Activated naive CD8-positive, alpha-beta T cell treated with anti-CD3 and anti-CD28 coated beads, Interleukin-2, amount 50 U/mL, for 24 hours (primary cell): ENCODE results near the gene ABHD12B.
A peak's percentile ranks its signal among the peaks of the same experiment; 100 is the strongest.
"Not testable (repeated sequence)": the region's sequence is repeated elsewhere in the genome, so short reads cannot be mapped to it uniquely, and the experiment has no call there.

Source experiments
- ATAC-seq: fragments of 150-1000 bp; cut with Tn5 transposase; one replicate; pipeline ENCODE4 v1.10.0; 2021
- DNase-seq: peaks from one replicate; pipeline ENCODE4 v3.0.0; 2021
- H3K27ac Mint-ChIP-seq: one replicate; pipeline ENCODE4 v1.8.0; 2021; ENCODE audit warnings: mild to moderate bottlenecking, mixed read lengths
- H3K27me3 Mint-ChIP-seq: one replicate; pipeline ENCODE4 v1.8.0; 2021; ENCODE audit warnings: mixed read lengths
- H3K36me3 Mint-ChIP-seq: one replicate; pipeline ENCODE4 v1.8.0; 2021; ENCODE audit warnings: low read depth, mixed read lengths
- H3K4me1 Mint-ChIP-seq: one replicate; pipeline ENCODE4 v1.8.0; 2021; ENCODE audit warnings: mixed read lengths
- H3K4me3 Mint-ChIP-seq: one replicate; pipeline ENCODE4 v1.8.0; 2021; ENCODE audit warnings: mild to moderate bottlenecking, moderate library complexity, mixed read lengths
- H3K9me3 Mint-ChIP-seq: one replicate; pipeline ENCODE4 v1.8.0; 2021; ENCODE audit warnings: mixed read lengths

Gene ABHD12B

DNA sequence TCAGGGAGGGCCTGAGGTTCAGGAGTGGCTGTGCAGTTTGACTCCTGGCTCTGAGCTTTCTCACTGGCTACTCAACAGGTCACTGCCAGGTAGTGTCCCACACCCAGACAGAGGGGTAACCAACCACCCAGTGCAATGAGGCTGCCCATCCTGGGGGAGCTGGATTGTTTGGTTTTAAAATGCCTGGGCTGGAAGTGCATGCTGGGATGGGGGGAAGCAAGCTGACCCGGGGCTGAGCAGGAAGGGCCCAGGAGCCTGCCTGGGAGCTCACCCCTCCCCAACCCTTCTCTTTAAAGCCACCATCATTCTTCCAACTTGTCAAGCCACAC, 12.6 kb upstream of the ABHD12B start:
- no peaks in the 10 kb centered on the region for H3K9me3 Mint-ChIP-seq
- no peaks in the 10 kb centered on the region for H3K36me3 Mint-ChIP-seq
- DNase-seq = no peak
- no peak overlapping the region for H3K27ac Mint-ChIP-seq
- no peaks in the 10 kb centered on the region for H3K27me3 Mint-ChIP-seq
- ATAC-seq = peak; percentile 15
- peak overlapping the region; percentile 81 for H3K4me3 Mint-ChIP-seq
- peaks cover 12% of the 10 kb centered on the region for H3K4me1 Mint-ChIP-seq

DNA sequence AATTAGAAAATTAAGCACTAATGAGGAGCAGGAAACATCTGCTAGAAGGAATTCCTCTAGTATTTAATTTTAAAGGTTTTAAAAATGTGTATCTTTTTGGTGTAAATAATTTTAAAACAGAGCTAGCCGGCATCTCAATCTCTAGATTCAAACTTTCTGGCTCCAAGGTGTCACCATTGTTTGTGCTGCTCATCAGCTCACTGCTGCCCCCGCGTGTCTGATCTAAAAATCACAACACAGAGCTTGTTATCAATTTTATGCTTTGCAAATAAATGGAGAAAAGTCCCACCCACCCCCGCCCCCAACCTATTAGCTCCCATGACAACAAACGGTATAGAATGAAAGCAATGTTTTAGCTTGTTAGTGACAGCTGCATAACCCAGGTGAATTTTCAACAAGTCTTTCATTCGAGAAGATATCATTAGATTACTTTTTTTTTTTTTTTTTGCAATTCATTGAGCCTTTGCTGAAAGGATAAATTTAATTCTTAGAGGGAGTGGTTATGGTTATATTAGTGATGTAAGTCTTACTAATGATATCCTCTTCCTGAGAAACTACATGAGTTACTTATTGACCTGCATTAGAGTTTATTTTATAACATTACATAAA, 11.3 kb upstream of the ABHD12B start:
- Mint-ChIP-seq H3K9me3 (no peaks in the 10 kb centered on the region), H3K36me3 (no peaks in the 10 kb centered on the region), H3K4me1 (peaks cover 12% of the 10 kb centered on the region), H3K4me3 (peak overlapping the region; percentile 81), H3K27me3 (no peaks in the 10 kb centered on the region), H3K27ac (peak overlapping the region; percentile 46)
- peak; percentile 89 for DNase-seq
- peak; percentile 58 for ATAC-seq

- H3K4me3 Mint-ChIP-seq = no peak overlapping the region
- H3K36me3 Mint-ChIP-seq = no peaks in the 10 kb centered on the region
- peaks cover 12% of the 10 kb centered on the region for H3K4me1 Mint-ChIP-seq
- peaks cover 3% of the 10 kb centered on the region for H3K27me3 Mint-ChIP-seq
- ATAC-seq (no peak), DNase-seq (no peak)
- H3K27ac Mint-ChIP-seq = no peak overlapping the region
- H3K9me3 Mint-ChIP-seq = no peaks in the 10 kb centered on the region
Measured at GRCh38 chr14:50862036-50862570, 9.8 kb upstream of the ABHD12B start.

GRCh38 chr14:50864237-50864636, 7.6 kb upstream of the ABHD12B start:
- H3K27ac Mint-ChIP-seq = no peak overlapping the region
- no peaks in the 10 kb centered on the region for H3K36me3 Mint-ChIP-seq
- H3K4me1 Mint-ChIP-seq = peaks cover 9% of the 10 kb centered on the region
- no peak for DNase-seq
- ATAC-seq = no peak
- H3K4me3 Mint-ChIP-seq = no peak overlapping the region
- no peaks in the 10 kb centered on the region for H3K9me3 Mint-ChIP-seq
- H3K27me3 Mint-ChIP-seq = peaks cover 13% of the 10 kb centered on the region

DNA sequence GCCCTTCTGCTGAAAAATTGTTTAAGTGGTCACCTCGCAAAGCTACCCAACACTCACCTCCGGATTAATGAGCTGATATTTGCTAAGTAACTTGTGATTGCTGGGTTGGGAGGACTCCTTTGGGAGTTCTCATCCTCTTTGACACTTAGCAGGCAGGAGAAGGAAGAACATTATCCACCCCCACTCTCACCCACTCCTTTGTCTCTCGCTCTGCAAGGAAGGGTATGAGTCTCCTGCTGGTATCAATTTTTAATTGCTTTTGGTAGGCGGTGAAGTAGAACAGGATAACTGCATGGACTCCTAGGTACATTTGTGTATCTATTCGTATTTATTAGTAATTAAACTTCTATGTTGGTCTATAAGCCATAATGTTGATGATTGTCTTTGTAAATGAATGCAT, 6.9 kb upstream of the ABHD12B start:
- ATAC-seq (no peak), DNase-seq (no peak)
- Mint-ChIP-seq H3K36me3 (no peaks in the 10 kb centered on the region), H3K27me3 (peaks cover 20% of the 10 kb centered on the region), H3K4me1 (peaks cover 6% of the 10 kb centered on the region), H3K4me3 (no peak overlapping the region), H3K27ac (no peak overlapping the region), H3K9me3 (no peaks in the 10 kb centered on the region)

- Mint-ChIP-seq H3K27ac (no peak overlapping the region), H3K27me3 (peaks cover 26% of the 10 kb centered on the region), H3K36me3 (no peaks in the 10 kb centered on the region), H3K4me3 (no peak overlapping the region), H3K9me3 (no peaks in the 10 kb centered on the region), H3K4me1 (no peaks in the 10 kb centered on the region)
- ATAC-seq (no peak), DNase-seq (no peak)
Measured at GRCh38 chr14:50865391-50866076, 6.3 kb upstream of the ABHD12B start.

DNA sequence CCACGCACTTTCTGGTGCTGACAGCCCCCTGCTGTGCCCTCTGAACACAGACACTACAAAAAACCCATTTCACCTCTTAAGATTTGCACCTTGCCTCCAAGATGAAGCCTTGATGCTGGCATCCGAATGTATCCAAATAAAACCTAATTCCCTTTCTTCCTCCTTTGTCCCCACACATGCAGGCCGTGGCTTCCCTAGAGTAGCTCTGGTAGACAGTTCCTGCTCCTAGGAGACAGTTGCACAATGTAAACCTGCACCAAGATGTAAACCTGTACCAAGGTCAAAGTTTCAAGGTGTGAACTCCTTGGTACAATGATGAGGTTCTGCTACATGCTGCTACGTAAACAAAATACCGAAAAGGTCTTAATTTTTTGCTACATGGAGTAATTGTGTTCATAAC, 625 bp upstream of the ABHD12B start:
- Mint-ChIP-seq H3K9me3 (no peaks in the 10 kb centered on the region), H3K27me3 (peaks cover 67% of the 10 kb centered on the region), H3K4me3 (peak overlapping the region; percentile 4), H3K4me1 (peaks cover 38% of the 10 kb centered on the region), H3K36me3 (no peaks in the 10 kb centered on the region), H3K27ac (no peak overlapping the region)
- ATAC-seq = no peak
- DNase-seq = no peak

DNA sequence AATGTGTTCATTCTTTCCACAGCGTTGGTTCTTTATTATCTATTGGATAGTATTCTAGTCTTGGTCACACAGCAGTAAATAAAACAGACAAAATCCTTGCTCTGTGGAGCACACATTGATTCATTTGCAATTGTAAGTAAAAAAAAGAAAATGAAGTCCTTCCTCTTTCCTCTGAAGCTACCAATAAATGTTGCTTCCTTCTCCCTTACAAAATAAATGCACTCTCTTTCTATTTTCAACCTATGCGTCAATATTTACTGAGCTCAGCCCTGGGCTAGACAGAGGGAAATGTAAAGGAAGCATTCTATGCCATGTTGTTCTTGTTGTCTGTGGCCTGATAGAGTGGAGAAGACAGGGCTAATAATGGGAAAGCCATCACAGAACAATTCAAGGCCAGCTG, 2.9 kb downstream of the ABHD12B start:
- ATAC-seq (no peak), DNase-seq (no peak)
- Mint-ChIP-seq H3K27me3 (peaks cover 81% of the 10 kb centered on the region), H3K36me3 (no peaks in the 10 kb centered on the region), H3K9me3 (no peaks in the 10 kb centered on the region), H3K4me1 (peaks cover 38% of the 10 kb centered on the region), H3K4me3 (no peak overlapping the region), H3K27ac (no peak overlapping the region)

- H3K27me3 Mint-ChIP-seq = peaks cover 76% of the 10 kb centered on the region
- DNase-seq = peak; percentile 70
- no peak overlapping the region for H3K4me3 Mint-ChIP-seq
Measured at GRCh38 chr14:50875359-50876070, 3.7 kb downstream of the ABHD12B start.

GRCh38 chr14:50882932-50883826, 11.3 kb downstream of the ABHD12B start:
- no peaks in the 10 kb centered on the region for H3K4me1 Mint-ChIP-seq
- H3K27ac Mint-ChIP-seq = no peak overlapping the region
- peaks cover 49% of the 10 kb centered on the region for H3K27me3 Mint-ChIP-seq
- no peak overlapping the region for H3K4me3 Mint-ChIP-seq
- no peaks in the 10 kb centered on the region for H3K36me3 Mint-ChIP-seq
- DNase-seq (no peak), ATAC-seq (peak; percentile 65)
- H3K9me3 Mint-ChIP-seq = no peaks in the 10 kb centered on the region

More at GRCh38 chr14:50875359-50876070, 3.7 kb downstream of the ABHD12B start:
- Mint-ChIP-seq H3K4me1 (peaks cover 38% of the 10 kb centered on the region), H3K36me3 (no peaks in the 10 kb centered on the region), H3K27ac (peak overlapping the region; percentile 52), H3K9me3 (no peaks in the 10 kb centered on the region)
- ATAC-seq = peak; percentile 99

DNA sequence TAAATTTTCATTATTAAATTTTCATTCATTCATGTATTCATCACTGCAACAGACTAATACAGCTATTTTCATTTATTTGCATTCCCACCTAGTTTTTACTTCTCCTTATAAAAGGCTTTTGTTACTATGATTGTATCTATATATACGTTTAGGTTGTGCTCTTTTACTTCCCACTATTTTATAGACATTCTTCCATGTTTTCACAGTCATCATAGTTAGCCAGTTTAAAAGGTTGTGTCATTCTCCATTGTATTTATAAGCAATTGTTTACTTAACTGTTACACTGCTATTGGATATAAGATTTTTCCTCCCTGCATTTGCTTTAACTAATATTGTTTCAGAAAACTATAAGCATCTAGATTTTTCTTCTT, 12.0 kb downstream of the ABHD12B start:
- H3K4me3 Mint-ChIP-seq = no peak overlapping the region
- H3K27ac Mint-ChIP-seq = no peak overlapping the region
- no peaks in the 10 kb centered on the region for H3K4me1 Mint-ChIP-seq
- ATAC-seq (no peak), DNase-seq (no peak)
- H3K36me3 Mint-ChIP-seq = no peaks in the 10 kb centered on the region
- H3K27me3 Mint-ChIP-seq = peaks cover 43% of the 10 kb centered on the region
- no peaks in the 10 kb centered on the region for H3K9me3 Mint-ChIP-seq

DNA sequence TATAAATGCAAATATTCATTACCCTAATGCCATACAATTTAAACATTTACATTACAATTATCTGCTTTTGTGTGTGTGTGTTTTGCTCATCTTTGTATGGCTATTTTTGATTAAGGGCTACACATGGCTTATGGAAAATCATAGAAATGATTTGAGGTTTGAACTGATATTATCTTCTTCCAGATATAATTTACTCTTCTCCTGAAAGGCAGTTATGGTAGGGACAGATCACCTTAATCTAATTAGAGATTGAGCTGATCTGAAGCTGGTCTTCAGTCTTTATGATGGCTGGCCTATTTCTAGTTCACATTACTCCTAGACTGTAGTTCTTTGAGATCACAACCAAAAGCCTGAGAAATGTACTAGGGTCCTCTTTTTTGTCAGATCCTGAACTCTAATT, 15.6 kb downstream of the ABHD12B start:
- no peak overlapping the region for H3K27ac Mint-ChIP-seq
- no peak overlapping the region for H3K4me3 Mint-ChIP-seq
- ATAC-seq (no peak), DNase-seq (no peak)
- no peaks in the 10 kb centered on the region for H3K9me3 Mint-ChIP-seq
- peaks cover 23% of the 10 kb centered on the region for H3K27me3 Mint-ChIP-seq
- no peaks in the 10 kb centered on the region for H3K36me3 Mint-ChIP-seq
- no peaks in the 10 kb centered on the region for H3K4me1 Mint-ChIP-seq

DNA sequence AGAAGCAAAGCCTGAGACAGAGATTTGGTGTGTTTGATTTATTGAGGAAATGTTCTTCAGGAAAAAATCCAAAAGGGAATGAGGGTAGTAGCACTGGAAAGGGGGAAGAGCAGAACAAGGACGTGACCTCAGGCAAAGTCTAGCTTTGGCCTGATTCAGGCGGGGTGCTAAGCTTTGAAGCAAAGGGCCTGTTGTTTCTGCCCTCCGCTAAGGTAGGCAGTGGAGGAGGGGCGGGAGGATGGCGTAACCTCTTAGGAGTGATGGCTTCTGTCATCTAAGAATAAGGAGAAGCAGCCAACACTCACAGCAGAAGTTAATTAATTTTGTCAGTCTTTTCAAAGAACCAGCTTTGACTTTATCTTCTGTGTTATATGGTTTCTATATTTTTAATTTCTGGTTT, 20.4 kb downstream of the ABHD12B start:
- H3K9me3 Mint-ChIP-seq = no peaks in the 10 kb centered on the region
- H3K4me1 Mint-ChIP-seq = no peaks in the 10 kb centered on the region
- H3K27me3 Mint-ChIP-seq = peaks cover 6% of the 10 kb centered on the region
- no peaks in the 10 kb centered on the region for H3K36me3 Mint-ChIP-seq
- ATAC-seq (no peak), DNase-seq (no peak)
- H3K27ac Mint-ChIP-seq = no peak overlapping the region
- H3K4me3 Mint-ChIP-seq = no peak overlapping the region

GRCh38 chr14:50896421-50896820, 24.6 kb downstream of the ABHD12B start:
- ATAC-seq, H3K4me1 Mint-ChIP-seq, H3K36me3 Mint-ChIP-seq, H3K9me3 Mint-ChIP-seq, DNase-seq, H3K4me3 Mint-ChIP-seq, H3K27ac Mint-ChIP-seq: not testable (repeated sequence)
- H3K27me3 Mint-ChIP-seq = peaks cover 10% of the 10 kb centered on the region
